Heart right ventricle (tissue), 16 donors: ENCODE data around the gene ARID5B. TPM values are rescaled to one million over a fixed set of nuclear protein-coding genes. Genes with fewer than 3 reads are reported as not detected.

Experiments used
- ATAC-seq, 8 donors: fragments of 200-7000 bp; cut with Tn5 transposase; one replicate each; pipeline ENCODE4 v1.9.1; 2020; ENCODE audit warnings: mild to moderate bottlenecking in 8 of 8, moderate library complexity in 8 of 8, moderate number of reproducible peaks in 1 of 8
- DNase-seq, 2 donors: peaks; one replicate each; pipeline ENCODE4 v3.0.0-alpha.2; 2020
- H3K27ac ChIP-seq, 10 donors: fragments of 200-600 bp; sonication (generic) in 2 of 10; one replicate each; pipeline versions ENCODE4 v1.5.0 to v1.8.0; 2020 to 2022; ENCODE audit warnings: mild to moderate bottlenecking in 3 of 10
- H3K27me3 ChIP-seq, 7 donors: fragments of 200-600 bp; one replicate each; pipeline ENCODE4 v1.8.0; 2021 to 2022; ENCODE audit warnings: mild to moderate bottlenecking in 2 of 7
- H3K36me3 ChIP-seq, 9 donors: fragments of 200-600 bp; sonication (generic) in 1 of 9; one replicate each; pipeline versions ENCODE4 v1.5.0 to v1.8.0; 2020 to 2022; ENCODE audit warnings: mild to moderate bottlenecking in 2 of 9
- H3K4me1 ChIP-seq, 9 donors: fragments of 200-600 bp; sonication (generic) in 1 of 9; one replicate each; pipeline versions ENCODE4 v1.5.0 to v1.8.0; 2020 to 2022; ENCODE audit warnings: mild to moderate bottlenecking in 4 of 9
- H3K4me3 ChIP-seq, 10 donors: fragments of 200-600 bp; sonication (generic) in 2 of 10; one replicate each; pipeline versions ENCODE4 v1.5.0 to v1.8.0; 2020 to 2022; ENCODE audit warnings: mild to moderate bottlenecking in 7 of 10, moderate library complexity in 2 of 10
- H3K9me3 ChIP-seq, 11 donors: fragments of 200-600 bp in 10 of 11; sonication (generic) in 2 of 11; one replicate each; pipeline versions ENCODE4 v1.5.0 to v1.8.0; 2013 to 2022; ENCODE audit warnings: mild to moderate bottlenecking in 2 of 11, control low read depth in 1 of 11, moderate library complexity in 1 of 11
- WGBS, 2 donors: extraction: QIAGEN DNeasy Blood & Tissue Kit; methylation state at CpG; one replicate each; pipeline ENCODE4 v1.1.7; 2013; ENCODE audit warnings: inconsistent platforms in 1 of 2; 5-methylcytosine and 5-hydroxymethylcytosine counted together
- intact Hi-C, 10 donors: fragments of 100-400 bp; cut with DNase I; formaldehyde crosslinking; loops; one replicate each; pipeline versions ENCODE4 v1.11.1 to v1.14.2; 2022
- polyA plus RNA-seq, 2 donors: library from polyadenylated mRNA; stranded (reverse); fragments of 200-250 nt; gene quantifications; one replicate each; pipeline ENCODE4 v1.2.3, GENCODE V29; 2013
- total RNA-seq, 10 donors: library from RNA; stranded (reverse); fragmentation: NEBNext Ultra II Directional in 3 of 10; extraction: Animal tissue kit (Norgen Biotek cat#: 25700) in 3 of 10; gene quantifications; one replicate each; pipeline versions ENCODE4 v1.2.1 to v1.2.4, GENCODE V29; 2021 to 2023
- TF ChIP-seq, protein P1 (sequence below), 9 donors: fragments of 200-600 bp; sonication (generic) in 2 of 9; IDR thresholded peaks; one replicate each; pipeline versions ENCODE4 v1.5.0 to v1.8.0; 2021 to 2022; ENCODE audit warnings: antibody characterized with exemption in 9 of 9, mild to moderate bottlenecking in 5 of 9, moderate library complexity in 1 of 9
- donor health status: Arrhythmogenic right ventricular cardiomyopathy.
- donor health status: ischemic (EF 13 %, LVEDD 7.1; RV severe dilation, severe dysfunction).
- donor health status: healthy with polysubstance abuse.
- donor health status: DM: no; HTN: yes; CAD: no.
- donor health status: DM: no; HTN: no; CAD: no.
- donor health status: ischemic (EF 25% LVEDD 6.9; RV normal size, moderate dysfunction).
- donor health status: ischemic (EF 25% LVEDD 5.7; RV mildly dilated, moderate dysfunction).
- donor health status: healthy.
- donor health status: DM: yes; HTN: yes; CAD: no.
- donor health status: Ischemic cardiomyopathy.
- donor health status: ischemic (EF 35%, LVEDD 5.7; RV mildly dilated, moderate dysfunction).
- donor health status: nonischemic (EF 11% LVEDD 7.7; RV severe dilation, severe dysfunction).
- donor health status: DM: yes; HTN: yes; CAD: no.
- donor health status: PGD.
- donor health status: ischemic (EF 29% LVEDD 5.4; RV normal size, mild dysfunction).
- donor health status: nonischemic (EF 23%, LVEDD 6.1; RV moderate dilation, normal function).

The ARID5B gene
- total and polyA plus RNA-seq, 12 donors, result 5.3 to 108 (median 25.5) TPM

- Histone ChIP-seq H3K4me3 (no peak overlapping the region), H3K27ac (peak overlapping the region in 1 of 10 donors; percentile 27), H3K4me1 (peaks cover 0 to 41% (median 16%) of the 10 kb centered on the region in 9 donors), H3K36me3 (peaks cover 0 to 21% (median 0%) of the 10 kb centered on the region in 9 donors), H3K9me3 (no peaks in the 10 kb centered on the region), H3K27me3 (no peaks in the 10 kb centered on the region)
- whole genome bisulfite sequencing, 2 donors, result 76% methylated on average over 2 of the region's 2 CpGs
- DNase-seq (no peak), ATAC-seq (no peak)
- TF ChIP-seq, protein P1, sequence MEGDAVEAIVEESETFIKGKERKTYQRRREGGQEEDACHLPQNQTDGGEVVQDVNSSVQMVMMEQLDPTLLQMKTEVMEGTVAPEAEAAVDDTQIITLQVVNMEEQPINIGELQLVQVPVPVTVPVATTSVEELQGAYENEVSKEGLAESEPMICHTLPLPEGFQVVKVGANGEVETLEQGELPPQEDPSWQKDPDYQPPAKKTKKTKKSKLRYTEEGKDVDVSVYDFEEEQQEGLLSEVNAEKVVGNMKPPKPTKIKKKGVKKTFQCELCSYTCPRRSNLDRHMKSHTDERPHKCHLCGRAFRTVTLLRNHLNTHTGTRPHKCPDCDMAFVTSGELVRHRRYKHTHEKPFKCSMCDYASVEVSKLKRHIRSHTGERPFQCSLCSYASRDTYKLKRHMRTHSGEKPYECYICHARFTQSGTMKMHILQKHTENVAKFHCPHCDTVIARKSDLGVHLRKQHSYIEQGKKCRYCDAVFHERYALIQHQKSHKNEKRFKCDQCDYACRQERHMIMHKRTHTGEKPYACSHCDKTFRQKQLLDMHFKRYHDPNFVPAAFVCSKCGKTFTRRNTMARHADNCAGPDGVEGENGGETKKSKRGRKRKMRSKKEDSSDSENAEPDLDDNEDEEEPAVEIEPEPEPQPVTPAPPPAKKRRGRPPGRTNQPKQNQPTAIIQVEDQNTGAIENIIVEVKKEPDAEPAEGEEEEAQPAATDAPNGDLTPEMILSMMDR (IDR thresholded peaks at IDR 0.05), result no peak
- intact Hi-C loops, result no loop called here
Measured at GRCh38 chr10:62008946-62009345, 107.4 kb downstream of the ARID5B start.

- no peaks in the 10 kb centered on the region for H3K27me3 ChIP-seq
- H3K9me3 ChIP-seq, result no peaks in the 10 kb centered on the region
- TF ChIP-seq, protein P1 (IDR thresholded peaks at IDR 0.05), result no peak
- H3K27ac ChIP-seq, result peak overlapping the region in 1 of 10 donors; percentile 27
- no peak for ATAC-seq
- H3K36me3 ChIP-seq, result peaks cover 0 to 21% (median 0%) of the 10 kb centered on the region in 9 donors
- H3K4me1 ChIP-seq, result peaks cover 0 to 27% (median 8%) of the 10 kb centered on the region in 9 donors
- intact Hi-C loops, result no loop called here
- no peak overlapping the region for H3K4me3 ChIP-seq
- DNase-seq, result no peak
- 60 to 73% methylated on average over 5 of the region's 5 CpGs for WGBS, 2 donors
Measured at GRCh38 chr10:62010366-62010765, 108.9 kb downstream of the ARID5B start.

DNA sequence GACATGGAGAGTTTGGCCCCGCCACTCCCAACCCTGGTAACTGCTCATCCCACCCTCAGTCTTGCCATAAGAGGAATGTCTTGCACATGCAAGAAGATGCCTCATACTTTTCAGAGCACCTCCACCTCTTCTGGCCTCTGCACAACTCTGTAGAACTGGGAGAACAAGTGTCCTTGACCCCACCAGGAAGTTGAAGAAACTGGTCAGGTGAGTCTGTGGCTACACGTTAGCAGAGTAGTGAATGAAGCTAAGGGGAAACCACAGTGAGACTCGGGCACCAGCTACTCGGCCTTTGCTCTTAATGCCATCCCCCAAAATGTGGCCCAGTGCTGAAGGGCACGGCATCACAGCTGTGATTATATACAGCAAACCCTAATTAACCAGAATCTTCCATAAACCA, 110.1 kb downstream of the ARID5B start:
- DNase-seq (no peak), ATAC-seq (no peak)
- TF ChIP-seq, protein P1 (IDR thresholded peaks at IDR 0.05), result no peak
- 89 to 96% methylated on average over 5 of the region's 5 CpGs for WGBS, 2 donors
- Histone ChIP-seq H3K27ac (no peak overlapping the region), H3K27me3 (no peaks in the 10 kb centered on the region), H3K36me3 (peaks cover 0 to 21% (median 0%) of the 10 kb centered on the region in 9 donors), H3K4me1 (peaks cover 0 to 30% (median 12%) of the 10 kb centered on the region in 9 donors), H3K9me3 (no peaks in the 10 kb centered on the region), H3K4me3 (no peak overlapping the region)
- intact Hi-C loops, result no loop called here

- ATAC-seq (no peak), DNase-seq (no peak)
- H3K4me3 ChIP-seq, result no peak overlapping the region
- WGBS, 2 donors, result 96% methylated on average over 6 of the region's 6 CpGs
- no peaks in the 10 kb centered on the region for H3K27me3 ChIP-seq
- H3K4me1 ChIP-seq, result peaks cover 0 to 37% (median 18%) of the 10 kb centered on the region in 9 donors
- H3K36me3 ChIP-seq, result peaks cover 0 to 21% (median 0%) of the 10 kb centered on the region in 9 donors
- intact Hi-C loops, result no loop called here
- no peak overlapping the region for H3K27ac ChIP-seq
- H3K9me3 ChIP-seq, result no peaks in the 10 kb centered on the region
- TF ChIP-seq, protein P1 (IDR thresholded peaks at IDR 0.05), result no peak
Measured at GRCh38 chr10:62012318-62012717, 110.8 kb downstream of the ARID5B start.
